ENCODE measurements around the gene CPPED1.
A peak's percentile ranks its signal among the peaks of the same experiment; 100 is the strongest.

CPPED1 gene

GRCh38 chr16:12646098-12646489 lies 157.6 kb downstream of the CPPED1 start:
- DNase-seq (ENCODE audit: low read depth), result no peak

- DNase-seq (ENCODE audit: low read depth), result no peak
Observed at GRCh38 chr16:12643034-12643455, 160.6 kb downstream of the CPPED1 start.

GRCh38 chr16:12639044-12639443 lies 164.6 kb downstream of the CPPED1 start:
- peak; percentile 45 for DNase-seq (ENCODE audit: low read depth)

- DNase-seq (ENCODE audit: low read depth), result no peak
Observed at GRCh38 chr16:12637002-12637401, 166.7 kb downstream of the CPPED1 start.

- no peak for DNase-seq (ENCODE audit: low read depth)
Observed at GRCh38 chr16:12629271-12629670, 174.4 kb downstream of the CPPED1 start.

GRCh38 chr16:12628536-12628935 lies 175.2 kb downstream of the CPPED1 start:
- no peak for DNase-seq (ENCODE audit: low read depth)

- no peak for DNase-seq (ENCODE audit: low read depth)
Observed at GRCh38 chr16:12627394-12627793, 176.3 kb downstream of the CPPED1 start.

- no peak for DNase-seq (ENCODE audit: low read depth)
Observed at GRCh38 chr16:12626411-12626810, 177.3 kb downstream of the CPPED1 start.

GRCh38 chr16:12625716-12626115 lies 178.0 kb downstream of the CPPED1 start:
- DNase-seq (ENCODE audit: low read depth), result no peak

GRCh38 chr16:12625068-12625467 lies 178.6 kb downstream of the CPPED1 start:
- DNase-seq (ENCODE audit: low read depth), result no peak

- DNase-seq (ENCODE audit: low read depth), result no peak
Observed at GRCh38 chr16:12620150-12620549, 183.5 kb downstream of the CPPED1 start.

- no peak for DNase-seq (ENCODE audit: low read depth)
Observed at GRCh38 chr16:12618515-12618914, 185.2 kb downstream of the CPPED1 start.

- DNase-seq (ENCODE audit: low read depth), result no peak
Observed at GRCh38 chr16:12617401-12617819, 186.3 kb downstream of the CPPED1 start.

- no peak for DNase-seq (ENCODE audit: low read depth)
Observed at GRCh38 chr16:12614662-12615278, 188.9 kb downstream of the CPPED1 start.

GRCh38 chr16:12613992-12614661 lies 189.6 kb downstream of the CPPED1 start:
- DNase-seq (ENCODE audit: low read depth), result no peak

- peak; percentile 0 for DNase-seq (ENCODE audit: low read depth)
Observed at GRCh38 chr16:12613131-12613991, 190.3 kb downstream of the CPPED1 start.

- no peak for DNase-seq (ENCODE audit: low read depth)
Observed at GRCh38 chr16:12612598-12613101, 191.0 kb downstream of the CPPED1 start.

GRCh38 chr16:12611916-12612597 lies 191.6 kb downstream of the CPPED1 start:
- no peak for DNase-seq (ENCODE audit: low read depth)

GRCh38 chr16:12611006-12611477 lies 192.6 kb downstream of the CPPED1 start:
- no peak for DNase-seq (ENCODE audit: low read depth)

GRCh38 chr16:12609937-12610699 lies 193.6 kb downstream of the CPPED1 start:
- DNase-seq (ENCODE audit: low read depth), result no peak
